Measurements from ENCODE around the gene PLD6. TPM values are rescaled to one million over a fixed set of nuclear protein-coding genes. Genes with fewer than 3 reads are reported as not detected.

PLD6 gene
- total and polyA plus RNA-seq, 2 donors (not counting 1 experiment from before 2014, with no cell fraction given), result 2.5 to 7.8 TPM

- Histone ChIP-seq H3K27me3 (ENCODE audit: control insufficient read depth, insufficient read depth, low read length) (no peaks in the 10 kb centered on the region), H3K4me3 (replicated peaks in 1 of 4; ENCODE audit: control extremely low read depth in 1 of 4, insufficient read depth in 1 of 4, low read depth in 3 of 4, low read length in 4 of 4) (no peak overlapping the region), H3K36me3 (ENCODE audit: control insufficient read depth, insufficient read depth, low read length) (peaks cover 36% of the 10 kb centered on the region), H3K4me2 (ENCODE audit: extremely low read depth, insufficient read depth, low read length) (no peak overlapping the region), H3K27ac (ENCODE audit: insufficient read depth, low read length) (no peak overlapping the region), H4K20me1 (ENCODE audit: control insufficient read depth, extremely low read depth, insufficient read depth, low read length) (no peaks in the 10 kb centered on the region), H3K4me1 (ENCODE audit: control insufficient read depth, extremely low read depth, insufficient read depth, low read length) (no peaks in the 10 kb centered on the region), H3K79me2 (ENCODE audit: control insufficient read depth, insufficient read depth, low read length) (no peaks in the 10 kb centered on the region), H3K9ac (ENCODE audit: insufficient read depth, low read length) (no peak overlapping the region), H3K9me3 (ENCODE audit: control insufficient read depth, insufficient read depth, low read depth, low read length) (no peaks in the 10 kb centered on the region), H2AFZ (ENCODE audit: low read length) (no peak overlapping the region)
- TF ChIP-seq CTCF (conservative IDR thresholded peaks at IDR 0.05 in 1 of 2, IDR thresholded peaks at IDR 0.05 in 1 of 2; ENCODE audit: low read depth in 1 of 2, low read length in 2 of 2) (no peak), EZH2 (IDR thresholded peaks at IDR 0.05; ENCODE audit: low read length, missing control alignments) (no peak)
- no peak for DNase-seq (ENCODE audit: low read depth in 2 of 2)
Observed at GRCh38 chr17:17167356-17167755, 38.8 kb downstream of the PLD6 start.

- Histone ChIP-seq H3K27ac (ENCODE audit: insufficient read depth, low read length) (no peak overlapping the region), H3K36me3 (ENCODE audit: control insufficient read depth, insufficient read depth, low read length) (peaks cover 39% of the 10 kb centered on the region)
- no peak for TF ChIP-seq EZH2 (IDR thresholded peaks at IDR 0.05; ENCODE audit: low read length, missing control alignments)
Observed at GRCh38 chr17:17166446-17166845, 39.7 kb downstream of the PLD6 start.

GRCh38 chr17:17165666-17166308, 40.3 kb downstream of the PLD6 start:
- DNase-seq (ENCODE audit: low read depth in 2 of 2), result no peak
- no peak overlapping the region for H3K4me2 ChIP-seq (ENCODE audit: extremely low read depth, insufficient read depth, low read length)
- no peaks in the 10 kb centered on the region for H4K20me1 ChIP-seq (ENCODE audit: control insufficient read depth, extremely low read depth, insufficient read depth, low read length)
- no peaks in the 10 kb centered on the region for H3K9me3 ChIP-seq (ENCODE audit: control insufficient read depth, insufficient read depth, low read depth, low read length)
- no peaks in the 10 kb centered on the region for H3K4me1 ChIP-seq (ENCODE audit: control insufficient read depth, extremely low read depth, insufficient read depth, low read length)
- no peak overlapping the region for H2AFZ ChIP-seq (ENCODE audit: low read length)
- no peaks in the 10 kb centered on the region for H3K27me3 ChIP-seq (ENCODE audit: control insufficient read depth, insufficient read depth, low read length)
- no peak overlapping the region for H3K27ac ChIP-seq (ENCODE audit: insufficient read depth, low read length)
- TF ChIP-seq CTCF (conservative IDR thresholded peaks at IDR 0.05 in 1 of 2, IDR thresholded peaks at IDR 0.05 in 1 of 2; ENCODE audit: low read depth in 1 of 2, low read length in 2 of 2), result no peak
- no peak overlapping the region for H3K9ac ChIP-seq (ENCODE audit: insufficient read depth, low read length)
- peaks cover 38% of the 10 kb centered on the region for H3K36me3 ChIP-seq (ENCODE audit: control insufficient read depth, insufficient read depth, low read length)
- no peak overlapping the region for H3K4me3 ChIP-seq (replicated peaks in 1 of 4; ENCODE audit: control extremely low read depth in 1 of 4, insufficient read depth in 1 of 4, low read depth in 3 of 4, low read length in 4 of 4)
- H3K79me2 ChIP-seq (ENCODE audit: control insufficient read depth, insufficient read depth, low read length), result no peaks in the 10 kb centered on the region

More at GRCh38 chr17:17166446-17166845, 39.7 kb downstream of the PLD6 start:
- Histone ChIP-seq H2AFZ (ENCODE audit: low read length) (no peak overlapping the region), H3K4me2 (ENCODE audit: extremely low read depth, insufficient read depth, low read length) (no peak overlapping the region), H3K9me3 (ENCODE audit: control insufficient read depth, insufficient read depth, low read depth, low read length) (no peaks in the 10 kb centered on the region), H3K4me1 (ENCODE audit: control insufficient read depth, extremely low read depth, insufficient read depth, low read length) (no peaks in the 10 kb centered on the region), H3K79me2 (ENCODE audit: control insufficient read depth, insufficient read depth, low read length) (no peaks in the 10 kb centered on the region), H3K27me3 (ENCODE audit: control insufficient read depth, insufficient read depth, low read length) (no peaks in the 10 kb centered on the region), H3K9ac (ENCODE audit: insufficient read depth, low read length) (no peak overlapping the region), H3K4me3 (replicated peaks in 1 of 4; ENCODE audit: control extremely low read depth in 1 of 4, insufficient read depth in 1 of 4, low read depth in 3 of 4, low read length in 4 of 4) (no peak overlapping the region), H4K20me1 (ENCODE audit: control insufficient read depth, extremely low read depth, insufficient read depth, low read length) (no peaks in the 10 kb centered on the region)
- no peak for DNase-seq (ENCODE audit: low read depth in 2 of 2)

Measured in fibroblast of lung (primary cell).